Suppressor macrophage treated with lipopolysaccharide for 4 hours (primary cell): ENCODE measurements around the gene DPP7.
"Not testable (repeated sequence)": the region's sequence is repeated elsewhere in the genome, so short reads cannot be mapped to it uniquely, and the experiment has no call there.

Experiments
- DNase-seq: peaks from one replicate; pipeline ENCODE4 v3.0.0-alpha.2; 2020

Gene DPP7

GRCh38 chr9:137128862-137129455, 14.4 kb upstream of the DPP7 start:
- peak; percentile 5 for DNase-seq

GRCh38 chr9:137128158-137128861, 13.8 kb upstream of the DPP7 start:
- DNase-seq: no peak

- DNase-seq: peak; percentile 76
These were observed 13.0 kb upstream of the DPP7 start for GRCh38 chr9:137127301-137128157.

GRCh38 chr9:137126786-137127185, 12.3 kb upstream of the DPP7 start:
- DNase-seq: peak; percentile 39

GRCh38 chr9:137123952-137124462, 9.5 kb upstream of the DPP7 start:
- not testable (repeated sequence) for DNase-seq

- DNase-seq: no peak
These were observed 8.9 kb upstream of the DPP7 start for GRCh38 chr9:137123468-137123837.

GRCh38 chr9:137122796-137123467, 8.4 kb upstream of the DPP7 start:
- DNase-seq: not testable (repeated sequence)

GRCh38 chr9:137121927-137122795, 7.6 kb upstream of the DPP7 start:
- DNase-seq: not testable (repeated sequence)

GRCh38 chr9:137118092-137118603, 3.6 kb upstream of the DPP7 start:
- DNase-seq: not testable (repeated sequence)

- no peak for DNase-seq
These were observed 2.8 kb upstream of the DPP7 start for GRCh38 chr9:137117269-137117731.

- no peak for DNase-seq
These were observed 2.2 kb upstream of the DPP7 start for GRCh38 chr9:137116728-137117127.

- DNase-seq: no peak
These were observed 1.5 kb upstream of the DPP7 start for GRCh38 chr9:137116027-137116507.

GRCh38 chr9:137115394-137116026, 977 bp upstream of the DPP7 start:
- no peak for DNase-seq

GRCh38 chr9:137114220-137114612, 317 bp downstream of the DPP7 start:
- DNase-seq: no peak

- DNase-seq: peak; percentile 35
These were observed 961 bp downstream of the DPP7 start for GRCh38 chr9:137113385-137114159.

GRCh38 chr9:137112564-137113384, 1.8 kb downstream of the DPP7 start:
- DNase-seq: no peak

- no peak for DNase-seq
These were observed 2.6 kb downstream of the DPP7 start for GRCh38 chr9:137111788-137112563.
